ENCODE results near the gene PKMYT1.

GRCh38 chr16:2985462-2985861 lies 5.2 kb upstream of the PKMYT1 start:
- TF ChIP-seq POLR2A (IDR thresholded peaks at IDR 0.05) (no peak), CTCF (IDR thresholded peaks at IDR 0.05) (no peak)

Measured in testis (tissue), 2 donors.